BLaER1 treated with 17β-estradiol and CSF1 and Interleukin-3, amounts not matched to agents 10 nM and 100 nM (cell line): Measurements from ENCODE around the gene GNPDA1.

Source experiments
- H3K27ac ChIP-seq, 11 experiments: shearing (Covaris generic); formaldehyde crosslinking; 2 replicates each; pipeline ENCODE4 v1.8.1; 2022
- H3K27me3 ChIP-seq, 11 experiments: shearing (Covaris generic); formaldehyde crosslinking; 2 replicates each; pipeline ENCODE4 v1.8.1; 2022
- H3K36me3 ChIP-seq, 11 experiments: shearing (Covaris generic); formaldehyde crosslinking; 2 replicates each; pipeline ENCODE4 v1.8.1; 2022
- H3K4me1 ChIP-seq, 10 experiments: shearing (Covaris generic); formaldehyde crosslinking; 2 replicates each; pipeline ENCODE4 v1.8.1; 2022
- H3K4me2 ChIP-seq, 11 experiments: shearing (Covaris generic); formaldehyde crosslinking; 2 replicates each; pipeline ENCODE4 v1.8.1; 2022
- H3K4me3 ChIP-seq, 10 experiments: shearing (Covaris generic); formaldehyde crosslinking; 2 replicates each; pipeline ENCODE4 v1.8.1; 2022
- H3K9ac ChIP-seq, 11 experiments: shearing (Covaris generic); formaldehyde crosslinking; 2 replicates each; pipeline ENCODE4 v1.8.1; 2022
- H3K9me3 ChIP-seq, 11 experiments: shearing (Covaris generic); formaldehyde crosslinking; replicated peaks in 1 of 11; 2 replicates each; pipeline ENCODE4 v1.8.1; 2022
- H4K20me1 ChIP-seq, 11 experiments: shearing (Covaris generic); formaldehyde crosslinking; 2 replicates each; pipeline ENCODE4 v1.8.1; 2022
- Cebpa-rat ChIP-seq, 11 experiments: shearing (Covaris generic); IDR thresholded peaks; 2 replicates each; pipeline ENCODE4 v1.8.1; 2022

Gene GNPDA1

DNA sequence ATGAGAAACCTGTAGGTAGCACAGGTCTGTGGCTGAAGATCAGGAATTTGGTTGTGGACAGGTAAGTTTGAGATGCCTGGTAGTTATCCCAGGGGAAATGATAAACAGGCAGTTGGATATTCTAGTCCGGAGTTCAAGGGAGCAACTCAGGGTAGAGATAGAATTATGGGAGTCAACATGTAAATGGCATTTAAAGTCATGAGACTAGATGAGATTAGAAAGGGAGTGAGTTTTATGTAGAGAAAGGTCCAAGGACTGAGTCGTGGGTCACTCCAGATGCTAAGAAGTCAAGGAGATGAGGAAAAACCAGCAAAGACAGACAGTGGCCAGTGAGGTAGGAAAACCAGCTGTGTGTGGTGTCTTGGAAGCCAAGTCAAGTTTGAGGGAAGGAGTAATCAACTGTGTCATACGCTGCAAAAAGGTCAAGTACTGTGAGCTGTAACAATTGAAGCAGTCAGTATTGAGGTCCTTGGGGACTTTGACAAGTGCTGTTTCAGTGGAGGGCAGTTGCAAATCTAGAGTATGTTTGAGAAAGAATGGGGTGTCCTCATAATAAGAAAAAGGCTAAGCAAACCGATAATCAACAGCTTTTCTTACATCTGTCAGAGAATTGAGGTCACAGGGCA is 18.2 kb downstream of the GNPDA1 start:
- H3K4me1 ChIP-seq: peaks cover 4 to 16% (median 10%) of the 10 kb centered on the region in 10 experiments; a peak in 15 of 20 replicates
- H3K9ac ChIP-seq: no peak overlapping the region; a peak in 1 of 22 replicates
- H3K9me3 ChIP-seq: peaks cover 0 to 11% (median 0%) of the 10 kb centered on the region in 11 experiments; a peak in 3 of 22 replicates
- H3K27me3 ChIP-seq: no peaks in the 10 kb centered on the region
- H4K20me1 ChIP-seq: peaks cover 0 to 27% (median 8%) of the 10 kb centered on the region in 11 experiments; a peak in 14 of 22 replicates
- H3K4me3 ChIP-seq: no peak overlapping the region
- peak overlapping the region in 6 of 11 experiments; percentile 11 to 45 (median 33); a peak in 13 of 22 replicates for H3K4me2 ChIP-seq
- no peak for TF ChIP-seq Cebpa-rat (IDR thresholded peaks at IDR 0.05)
- H3K27ac ChIP-seq: no peak overlapping the region
- peaks cover 49 to 83% (median 66%) of the 10 kb centered on the region in 11 experiments for H3K36me3 ChIP-seq

DNA sequence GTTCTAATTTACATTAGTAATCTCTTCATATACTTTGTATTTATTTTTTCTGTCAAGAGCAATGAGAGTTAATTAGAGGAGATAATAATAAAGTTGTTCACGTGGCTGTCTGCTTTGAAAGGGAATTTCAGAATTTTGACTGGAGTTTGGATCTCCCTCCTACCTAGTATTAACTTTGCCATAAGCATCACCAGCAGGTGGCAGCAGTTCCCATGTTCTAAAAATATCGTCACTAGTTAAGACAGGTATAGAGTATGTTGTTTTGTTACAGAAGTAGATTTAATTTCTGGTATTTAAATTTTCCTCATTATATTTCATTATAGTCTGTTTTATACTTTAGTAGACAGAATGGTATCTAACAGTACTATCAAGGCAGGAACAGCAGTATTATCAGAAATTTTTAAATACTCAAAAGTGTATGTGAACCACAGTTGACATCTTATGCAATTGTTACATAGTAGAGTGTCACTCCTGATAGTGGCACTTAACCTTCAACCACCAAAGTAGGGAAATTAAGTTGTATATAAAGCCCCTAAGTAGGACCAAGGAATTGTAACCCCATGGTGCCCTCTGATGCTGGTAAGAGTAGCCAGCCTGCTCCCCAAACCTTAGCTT is 20.4 kb downstream of the GNPDA1 start:
- H3K9me3 ChIP-seq: no peaks in the 10 kb centered on the region
- no peak for TF ChIP-seq Cebpa-rat (IDR thresholded peaks at IDR 0.05)

GRCh38 chr5:141989720-141990119 is 23.1 kb downstream of the GNPDA1 start:
- Histone ChIP-seq H3K9ac (no peak overlapping the region), H3K36me3 (peaks cover 70 to 95% (median 85%) of the 10 kb centered on the region in 11 experiments), H3K27me3 (no peaks in the 10 kb centered on the region), H3K4me1 (peaks cover 0 to 12% (median 9%) of the 10 kb centered on the region in 10 experiments; a peak in 13 of 20 replicates), H4K20me1 (peaks cover 0 to 31% (median 14%) of the 10 kb centered on the region in 11 experiments; a peak in 13 of 22 replicates), H3K27ac (no peak overlapping the region), H3K9me3 (no peaks in the 10 kb centered on the region), H3K4me2 (no peak overlapping the region), H3K4me3 (no peak overlapping the region)
- TF ChIP-seq Cebpa-rat (IDR thresholded peaks at IDR 0.05): no peak

More for the DNA sequence above, 20.4 kb downstream of the GNPDA1 start:
- peaks cover 0 to 28% (median 8%) of the 10 kb centered on the region in 11 experiments; a peak in 14 of 22 replicates for H4K20me1 ChIP-seq
- H3K9ac ChIP-seq: no peak overlapping the region
- H3K27me3 ChIP-seq: no peaks in the 10 kb centered on the region
- H3K27ac ChIP-seq: no peak overlapping the region
- H3K4me3 ChIP-seq: no peak overlapping the region
- peaks cover 4 to 16% (median 10%) of the 10 kb centered on the region in 10 experiments; a peak in 15 of 20 replicates for H3K4me1 ChIP-seq
- H3K36me3 ChIP-seq: peaks cover 50 to 83% (median 68%) of the 10 kb centered on the region in 11 experiments
- H3K4me2 ChIP-seq: no peak overlapping the region

- H3K36me3 ChIP-seq: peaks cover 84 to 99% (median 93%) of the 10 kb centered on the region in 11 experiments
Measured at GRCh38 chr5:141986072-141986471, 26.8 kb downstream of the GNPDA1 start.

DNA sequence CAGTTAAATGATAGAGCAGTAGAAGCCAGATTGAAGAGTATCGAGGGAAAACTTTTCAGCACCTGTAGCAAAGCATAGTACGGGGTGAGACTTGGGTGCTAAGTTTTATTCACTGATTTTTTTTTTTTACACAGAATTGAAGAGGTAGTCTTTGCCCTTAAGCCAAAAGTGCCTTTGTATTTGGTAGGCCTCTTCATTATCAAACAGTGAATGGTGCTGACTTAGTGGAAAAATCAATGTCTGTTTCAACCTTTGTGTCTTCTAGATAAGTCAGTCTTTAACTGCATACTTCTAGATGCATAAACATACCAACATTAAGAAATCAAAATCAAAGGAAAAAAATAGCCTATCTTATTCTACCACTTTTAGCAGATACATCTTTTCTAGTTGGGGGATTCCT is 30.2 kb downstream of the GNPDA1 start:
- TF ChIP-seq Cebpa-rat (IDR thresholded peaks at IDR 0.05): no peak
- Histone ChIP-seq H3K9me3 (no peaks in the 10 kb centered on the region), H4K20me1 (peaks cover 0 to 32% (median 10%) of the 10 kb centered on the region in 11 experiments; a peak in 11 of 22 replicates), H3K4me3 (no peak overlapping the region), H3K36me3 (peaks cover 94 to 100% (median 99%) of the 10 kb centered on the region in 11 experiments), H3K9ac (no peak overlapping the region), H3K4me1 (no peaks in the 10 kb centered on the region), H3K27ac (no peak overlapping the region), H3K27me3 (no peaks in the 10 kb centered on the region), H3K4me2 (no peak overlapping the region)

More at GRCh38 chr5:141986072-141986471, 26.8 kb downstream of the GNPDA1 start:
- Histone ChIP-seq H3K4me1 (no peaks in the 10 kb centered on the region), H3K9ac (no peak overlapping the region), H3K4me2 (no peak overlapping the region), H3K9me3 (no peaks in the 10 kb centered on the region), H4K20me1 (peaks cover 0 to 13% (median 5%) of the 10 kb centered on the region in 11 experiments; a peak in 7 of 22 replicates), H3K27me3 (no peaks in the 10 kb centered on the region), H3K27ac (no peak overlapping the region), H3K4me3 (no peak overlapping the region)
- TF ChIP-seq Cebpa-rat (IDR thresholded peaks at IDR 0.05): no peak

DNA sequence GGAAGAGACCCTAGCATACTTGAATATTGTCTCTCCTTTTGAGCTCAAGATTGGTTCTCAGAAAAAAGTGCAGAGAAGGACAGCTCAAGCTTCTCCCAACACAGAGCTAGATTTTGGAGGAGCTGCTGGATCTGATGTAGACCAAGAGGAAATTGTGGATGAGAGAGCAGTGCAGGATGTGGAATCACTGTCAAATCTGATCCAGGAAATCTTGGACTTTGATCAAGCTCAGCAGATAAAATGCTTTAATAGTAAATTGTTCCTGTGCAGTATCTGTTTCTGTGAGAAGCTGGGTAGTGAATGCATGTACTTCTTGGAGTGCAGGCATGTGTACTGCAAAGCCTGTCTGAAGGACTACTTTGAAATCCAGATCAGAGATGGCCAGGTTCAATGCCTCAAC is 34.4 kb downstream of the GNPDA1 start:
- H3K27ac ChIP-seq: no peak overlapping the region
- H3K27me3 ChIP-seq: no peaks in the 10 kb centered on the region
- peaks cover 0 to 5% (median 0%) of the 10 kb centered on the region in 10 experiments; a peak in 2 of 20 replicates for H3K4me1 ChIP-seq
- no peaks in the 10 kb centered on the region for H3K9me3 ChIP-seq
- H3K9ac ChIP-seq: no peak overlapping the region
- peaks cover 0 to 64% (median 6%) of the 10 kb centered on the region in 11 experiments; a peak in 12 of 22 replicates for H4K20me1 ChIP-seq
- no peak overlapping the region for H3K4me2 ChIP-seq
- no peak for TF ChIP-seq Cebpa-rat (IDR thresholded peaks at IDR 0.05)
- H3K36me3 ChIP-seq: peaks cover 92 to 100% (median 98%) of the 10 kb centered on the region in 11 experiments
- no peak overlapping the region for H3K4me3 ChIP-seq

DNA sequence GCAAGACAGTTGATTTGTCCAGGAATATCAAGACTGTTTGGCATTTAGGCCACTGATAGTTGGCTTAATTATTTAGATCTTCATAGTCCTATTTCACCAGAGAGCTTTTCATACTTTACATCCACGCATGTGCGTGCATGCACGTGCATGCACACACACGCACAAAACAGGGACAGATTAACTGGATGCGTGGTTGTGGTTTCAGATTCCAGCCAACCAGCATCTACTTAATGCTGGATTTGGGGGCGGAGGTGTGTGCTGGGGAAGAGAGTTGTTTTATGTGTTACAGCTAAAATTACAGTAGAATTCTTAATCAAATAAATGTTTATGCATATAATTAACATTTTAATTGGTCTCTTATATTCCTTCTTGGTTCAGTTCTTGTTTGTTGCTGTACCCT is 36.7 kb downstream of the GNPDA1 start:
- Histone ChIP-seq H3K4me2 (no peak overlapping the region), H3K27ac (no peak overlapping the region), H3K9me3 (no peaks in the 10 kb centered on the region), H3K27me3 (no peaks in the 10 kb centered on the region), H3K4me3 (no peak overlapping the region), H3K9ac (no peak overlapping the region), H3K4me1 (peaks cover 0 to 11% (median under 1%) of the 10 kb centered on the region in 10 experiments; a peak in 8 of 20 replicates), H3K36me3 (peaks cover 85 to 100% (median 97%) of the 10 kb centered on the region in 11 experiments), H4K20me1 (peaks cover 0 to 67% (median 6%) of the 10 kb centered on the region in 11 experiments; a peak in 12 of 22 replicates)
- TF ChIP-seq Cebpa-rat (IDR thresholded peaks at IDR 0.05): no peak

DNA sequence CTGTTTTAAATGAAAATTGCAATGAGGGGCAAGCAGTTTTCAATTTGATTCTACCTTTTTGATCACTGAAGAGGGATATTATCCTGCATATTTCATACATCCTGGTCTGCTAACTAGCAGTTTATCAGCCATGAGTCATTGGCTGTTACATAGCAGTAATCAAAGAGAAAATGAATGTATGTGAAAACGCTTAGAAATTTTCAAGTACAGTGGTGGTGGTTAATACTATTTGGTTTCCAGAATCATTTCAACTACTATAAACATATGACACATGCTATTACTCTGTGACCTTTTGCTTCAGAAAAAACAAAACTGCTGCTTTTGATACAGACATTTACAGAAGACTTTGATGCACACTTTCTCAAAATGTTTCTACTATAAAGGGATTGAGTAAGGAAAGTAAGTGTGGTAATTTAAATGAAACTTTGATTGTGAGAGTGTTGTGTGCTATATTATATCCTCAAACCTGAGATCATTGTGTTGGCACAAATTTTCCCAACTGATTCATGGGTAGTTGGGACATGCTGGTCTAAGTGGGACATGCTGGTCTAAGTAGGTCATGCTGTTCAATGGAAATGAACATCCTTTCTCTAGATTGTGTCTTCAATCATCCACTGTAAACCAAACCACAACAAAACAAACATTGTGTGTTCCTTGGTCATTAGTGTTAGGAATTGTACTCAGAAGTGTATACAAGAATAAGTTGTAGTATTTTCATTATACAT is 38.8 kb downstream of the GNPDA1 start:
- H3K9me3 ChIP-seq: no peaks in the 10 kb centered on the region
- no peak overlapping the region for H3K9ac ChIP-seq
- peaks cover 12 to 26% (median 15%) of the 10 kb centered on the region in 10 experiments for H3K4me1 ChIP-seq
- peaks cover 0 to 71% (median 5%) of the 10 kb centered on the region in 11 experiments; a peak in 11 of 22 replicates for H4K20me1 ChIP-seq
- peaks cover 66 to 80% (median 77%) of the 10 kb centered on the region in 11 experiments for H3K36me3 ChIP-seq
- no peak overlapping the region for H3K27ac ChIP-seq
- H3K27me3 ChIP-seq: no peaks in the 10 kb centered on the region
- no peak overlapping the region for H3K4me3 ChIP-seq
- no peak overlapping the region for H3K4me2 ChIP-seq
- TF ChIP-seq Cebpa-rat (IDR thresholded peaks at IDR 0.05): no peak
